NCI-H510A treated with DMSO at 0.1 percent for 48 hours (cell line): ENCODE results near the gene GPSM1.

Source experiments
- DNase-seq: peaks from one replicate; lab custom pipeline; 2025; lab: John Stamatoyannopoulos, UW

GPSM1 gene

GRCh38 chr9:136304981-136305380 is 22.4 kb upstream of the GPSM1 start:
- no peak for DNase-seq

- no peak for DNase-seq
These were observed 21.5 kb upstream of the GPSM1 start for GRCh38 chr9:136305804-136306203.

GRCh38 chr9:136306211-136307208 is 20.8 kb upstream of the GPSM1 start:
- no peak for DNase-seq

GRCh38 chr9:136307215-136307750 is 20.1 kb upstream of the GPSM1 start:
- DNase-seq = no peak

- DNase-seq = no peak
These were observed 19.2 kb upstream of the GPSM1 start for GRCh38 chr9:136308006-136308701.

GRCh38 chr9:136308702-136309053 is 18.7 kb upstream of the GPSM1 start:
- DNase-seq = no peak

- DNase-seq = peak; percentile 89
These were observed 18.1 kb upstream of the GPSM1 start for GRCh38 chr9:136309101-136309801.

- no peak for DNase-seq
These were observed 17.5 kb upstream of the GPSM1 start for GRCh38 chr9:136309806-136310220.

GRCh38 chr9:136310273-136311030 is 16.9 kb upstream of the GPSM1 start:
- DNase-seq = peak; percentile 26

- DNase-seq = peak; percentile 84
These were observed 16.0 kb upstream of the GPSM1 start for GRCh38 chr9:136311051-136312008.

- DNase-seq = no peak
These were observed 15.3 kb upstream of the GPSM1 start for GRCh38 chr9:136312009-136312375.

- no peak for DNase-seq
These were observed 14.9 kb upstream of the GPSM1 start for GRCh38 chr9:136312436-136312835.

- no peak for DNase-seq
These were observed 14.0 kb upstream of the GPSM1 start for GRCh38 chr9:136313111-136314055.

- no peak for DNase-seq
These were observed 13.3 kb upstream of the GPSM1 start for GRCh38 chr9:136314056-136314416.

- DNase-seq = no peak
These were observed 12.4 kb upstream of the GPSM1 start for GRCh38 chr9:136314944-136315343.

GRCh38 chr9:136316271-136316751 is 11.0 kb upstream of the GPSM1 start:
- DNase-seq = no peak

GRCh38 chr9:136316896-136317676 is 10.3 kb upstream of the GPSM1 start:
- no peak for DNase-seq

- DNase-seq = no peak
These were observed 9.6 kb upstream of the GPSM1 start for GRCh38 chr9:136317695-136318094.
